Endothelial cell of umbilical vein (primary cell): ENCODE data around the gene MLC1. TPM values are rescaled to one million over a fixed set of nuclear protein-coding genes. Genes with fewer than 3 reads are reported as not detected.

Experiments used
- BruUV-seq: library from RNA; stranded (reverse); fragments of 400-500 nt; replicated peaks from 2 replicates; lab custom pipeline; 2021; lab: Mats Ljungman, UMichigan
- CTCF ChIA-PET: fragments of 300-600, 350-600 bp; sonication (Branson Sonifier 250); formaldehyde crosslinking; loops from one replicate; lab custom pipeline; 2021; ENCODE audit warnings: antibody characterized with exemption, inconsistent platforms; lab: Charles Lee
- POLR2A ChIA-PET: fragments of 300-600, 350-600 bp; sonication (Branson Sonifier 250); formaldehyde crosslinking; loops from one replicate; lab custom pipeline; 2021; ENCODE audit warnings: antibody characterized with exemption, inconsistent platforms; lab: Charles Lee
- DNase-seq: peaks from one replicate; pipeline ENCODE4 v3.0.0-alpha.2; 2011; ENCODE audit warnings: low read depth, low spot score
- FAIRE-seq: peaks from 2 replicates; lab custom pipeline; 2011; peaks lifted over from hg19 to GRCh38; lab: Jason Lieb, UNC
- H2AFZ ChIP-seq: 2 replicates; pipeline ENCODE4 v1.6.0; 2012; ENCODE audit warnings: low read depth, low read length, control low read depth, inconsistent platforms
- H3K27ac ChIP-seq: 2 replicates; pipeline ENCODE4 v1.5.1; 2011; ENCODE audit warnings: low read depth, mild to moderate bottlenecking, control low read depth, low read length, moderate library complexity; ENCODE audit not compliant: insufficient read depth
- H3K27me3 ChIP-seq, 2 experiments: 2 replicates each; pipeline versions ENCODE4 v1.6.0 to v1.6.1; 2011; ENCODE audit warnings: low read length in 2 of 2, mixed read lengths in 1 of 2; ENCODE audit not compliant: control insufficient read depth in 2 of 2, insufficient read depth in 2 of 2
- H3K36me3 ChIP-seq, 2 experiments: 2 replicates in 1 of 2; 3 replicates in 1 of 2; pipeline ENCODE4 v1.5.1; 2011; ENCODE audit warnings: low read length in 2 of 2, mild to moderate bottlenecking in 1 of 2, moderate library complexity in 1 of 2; ENCODE audit not compliant: control insufficient read depth in 2 of 2, insufficient read depth in 2 of 2; ENCODE audit errors: extremely low read depth in 1 of 2
- H3K4me1 ChIP-seq: 3 replicates; pipeline ENCODE4 v1.5.1; 2011; ENCODE audit warnings: mild to moderate bottlenecking, low read length; ENCODE audit not compliant: control insufficient read depth, insufficient read depth; ENCODE audit errors: extremely low read depth
- H3K4me2 ChIP-seq: 2 replicates; pipeline ENCODE4 v1.6.1; 2011; ENCODE audit warnings: low read length, control low read depth, mixed read lengths; ENCODE audit not compliant: insufficient read depth
- H3K4me3 ChIP-seq, 3 experiments: fragments of 200-600 bp in 1 of 3; sonication (generic), shearing (Covaris generic) in 1 of 3; replicated peaks in 1 of 3; 2 replicates each; pipeline ENCODE4 v1.5.1; 2011 to 2016; ENCODE audit warnings: control low read depth in 3 of 3, low read length in 3 of 3, mild to moderate bottlenecking in 2 of 3, inconsistent platforms in 1 of 3, low read depth in 1 of 3, moderate library complexity in 1 of 3; ENCODE audit not compliant: insufficient read depth in 1 of 3
- H3K79me2 ChIP-seq: 2 replicates; pipeline ENCODE4 v1.6.0; 2012; ENCODE audit warnings: low read length, inconsistent platforms; ENCODE audit not compliant: control insufficient read depth, insufficient read depth
- H3K9ac ChIP-seq: replicated peaks from 2 replicates; pipeline ENCODE3; 2011; ENCODE audit warnings: low read length, control low read depth; ENCODE audit not compliant: insufficient read depth; ENCODE audit errors: extremely low read depth
- H3K9me1 ChIP-seq: replicated peaks from 3 replicates; pipeline ENCODE4 v1.6.0; 2011; ENCODE audit warnings: mild to moderate bottlenecking, low read length; ENCODE audit not compliant: control insufficient read depth, insufficient read depth; ENCODE audit errors: extremely low read depth
- H3K9me3 ChIP-seq: replicated peaks from 2 replicates; pipeline ENCODE4 v1.5.1; 2012; ENCODE audit warnings: low read length, inconsistent platforms; ENCODE audit not compliant: control insufficient read depth, insufficient read depth
- H4K20me1 ChIP-seq: replicated peaks from 2 replicates; pipeline ENCODE3; 2011; ENCODE audit warnings: mild to moderate bottlenecking, low read length; ENCODE audit not compliant: control insufficient read depth, insufficient read depth; ENCODE audit errors: extremely low read depth
- EZH2 ChIP-seq: IDR thresholded peaks from 2 replicates; pipeline ENCODE4 v1.6.1; 2012; ENCODE audit warnings: borderline replicate concordance, low read depth, mild to moderate bottlenecking, moderate library complexity, low read length, inconsistent platforms; ENCODE audit not compliant: severe bottlenecking
- FOS ChIP-seq: IDR thresholded peaks from 2 replicates; pipeline ENCODE4 v1.6.1; 2011; ENCODE audit warnings: mild to moderate bottlenecking, low read length, moderate library complexity, borderline replicate concordance; ENCODE audit not compliant: insufficient read depth
- GATA2 ChIP-seq: IDR thresholded peaks from 2 replicates; pipeline ENCODE4 v1.7.0; 2011; ENCODE audit warnings: low read depth, mild to moderate bottlenecking, moderate library complexity, mixed read lengths, low read length; ENCODE audit not compliant: insufficient read length, insufficient read depth
- JUN ChIP-seq: IDR thresholded peaks from 2 replicates; pipeline ENCODE4 v1.6.1; 2011; ENCODE audit warnings: borderline replicate concordance, low read depth; ENCODE audit not compliant: insufficient read length, insufficient read depth
- MYC ChIP-seq: IDR thresholded peaks from one replicate; pipeline ENCODE4 v1.6.1; 2011; ENCODE audit warnings: mild to moderate bottlenecking, low read depth, low read length
- POLR2A ChIP-seq: IDR thresholded peaks from 2 replicates; pipeline ENCODE4 v1.6.1; 2012; ENCODE audit warnings: low read depth, mild to moderate bottlenecking, control low read depth, low read length
- POLR2AphosphoS5 ChIP-seq: IDR thresholded peaks from 2 replicates; pipeline ENCODE4 v1.6.1; 2012; ENCODE audit warnings: low read depth, mild to moderate bottlenecking, control low read depth, low read length, moderate library complexity; ENCODE audit not compliant: insufficient read depth
- dilution Hi-C: fragments of 300-500 bp; cut with MboI; formaldehyde crosslinking; loops from one replicate; pipeline ENCODE4 v1.15.0; 2019; ENCODE audit warnings: low sequenced_read_pairs; ENCODE audit not compliant: extremely low pct_ligation_motif_present
- intact Hi-C: fragments of 100-400 bp; cut with micrococcal nuclease; formaldehyde crosslinking; loops from one replicate; pipeline ENCODE4 v1.10.0; 2022
- polyA plus RNA-seq, 4 experiments: library from polyadenylated mRNA; depleted of rRNA in 3 of 4; stranded (reverse) in 3 of 4; unstranded in 1 of 4; fragments of >200 nt; gene quantifications; 2 replicates each; pipeline versions ENCODE4 v1.2.1 to v1.2.3, GENCODE V29; 2011 to 2012; ENCODE audit warnings: missing spikeins in 1 of 4
- total RNA-seq: library from RNA; stranded (reverse); gene quantifications from 2 replicates; pipeline ENCODE4 v1.2.3, GENCODE V29; 2021
- TF ChIP-seq, protein P1 (sequence below), 2 donors: IDR thresholded peaks; 1 replicate in 1 of 2; 2 replicates in 1 of 2; pipeline ENCODE4 v1.5.1; 2011; ENCODE audit warnings: low read length in 2 of 2, mild to moderate bottlenecking in 2 of 2, moderate library complexity in 2 of 2, control low read depth in 1 of 2, inconsistent platforms in 1 of 2, low read depth in 1 of 2; ENCODE audit not compliant: insufficient read depth in 1 of 2; ENCODE audit errors: extremely low read depth in 1 of 2
- TF ChIP-seq, protein P2 (sequence below): IDR thresholded peaks from 2 replicates; pipeline ENCODE4 v1.6.1; 2011; ENCODE audit not compliant: insufficient read depth, insufficient read length

MLC1 gene
- total and polyA plus RNA-seq, 2 donors (not counting 3 experiments of a cell fraction or from before 2014, with no cell fraction given): not detected

DNA sequence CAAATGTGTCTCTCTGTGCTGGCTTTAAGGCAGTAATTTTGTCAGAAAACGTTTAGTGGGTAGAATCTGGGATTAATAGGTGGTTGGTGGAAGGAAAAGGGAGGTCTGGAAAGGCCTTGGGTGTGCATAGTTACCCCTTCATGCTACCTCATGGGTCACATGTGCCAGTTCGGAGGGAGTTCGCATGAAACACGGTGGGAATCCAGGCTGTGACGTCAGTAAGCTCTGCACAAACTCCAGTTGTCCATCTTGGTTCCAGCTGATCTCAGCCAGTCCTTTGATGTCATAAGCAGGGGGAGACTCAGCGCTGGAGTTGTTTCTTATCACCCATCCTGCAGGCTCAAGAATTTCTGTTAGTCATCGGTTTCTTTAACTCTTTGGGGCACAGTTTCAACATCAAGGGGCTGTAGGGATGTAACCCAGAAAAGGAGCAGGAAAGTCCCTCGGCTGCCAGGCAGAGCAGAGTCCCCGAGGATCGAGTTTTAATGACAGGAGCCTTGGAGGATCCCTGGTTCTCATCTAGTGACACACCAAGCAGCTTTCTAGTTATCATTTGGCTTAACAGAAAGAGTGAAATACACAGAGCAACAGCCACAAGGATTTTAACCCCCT is 33.4 kb upstream of the MLC1 start:
- intact Hi-C loops (no loop called here), dilution Hi-C loops (no loop called here)
- H3K79me2 ChIP-seq: peaks cover 31% of the 10 kb centered on the region
- H4K20me1 ChIP-seq: no peaks in the 10 kb centered on the region
- BruUV-seq: no TSS peak
- H3K4me1 ChIP-seq: peaks cover 57% of the 10 kb centered on the region
- ChIA-PET POLR2A (interaction anchor here (1.0 kb wide), 1 partner anchor 14 kb away, joined by 4 read pairs; no protein-coding TSS in a partner anchor), CTCF (interaction anchor here (1.2 to 2.5 kb wide), 6 partner anchors 9 to 88 kb away, joined by 3 to 10 read pairs (median 4); no protein-coding TSS in a partner anchor)
- H3K27me3 ChIP-seq: no peaks in the 10 kb centered on the region
- FAIRE-seq (peak; percentile 99), DNase-seq (peak; percentile 98)
- TF ChIP-seq FOS (peak; percentile 58), GATA2 (peak; percentile 81), EZH2 (no peak), POLR2AphosphoS5 (peak; percentile 83), JUN (peak; percentile 77), MYC (no peak), POLR2A (peak; percentile 75)
- TF ChIP-seq, protein P1, sequence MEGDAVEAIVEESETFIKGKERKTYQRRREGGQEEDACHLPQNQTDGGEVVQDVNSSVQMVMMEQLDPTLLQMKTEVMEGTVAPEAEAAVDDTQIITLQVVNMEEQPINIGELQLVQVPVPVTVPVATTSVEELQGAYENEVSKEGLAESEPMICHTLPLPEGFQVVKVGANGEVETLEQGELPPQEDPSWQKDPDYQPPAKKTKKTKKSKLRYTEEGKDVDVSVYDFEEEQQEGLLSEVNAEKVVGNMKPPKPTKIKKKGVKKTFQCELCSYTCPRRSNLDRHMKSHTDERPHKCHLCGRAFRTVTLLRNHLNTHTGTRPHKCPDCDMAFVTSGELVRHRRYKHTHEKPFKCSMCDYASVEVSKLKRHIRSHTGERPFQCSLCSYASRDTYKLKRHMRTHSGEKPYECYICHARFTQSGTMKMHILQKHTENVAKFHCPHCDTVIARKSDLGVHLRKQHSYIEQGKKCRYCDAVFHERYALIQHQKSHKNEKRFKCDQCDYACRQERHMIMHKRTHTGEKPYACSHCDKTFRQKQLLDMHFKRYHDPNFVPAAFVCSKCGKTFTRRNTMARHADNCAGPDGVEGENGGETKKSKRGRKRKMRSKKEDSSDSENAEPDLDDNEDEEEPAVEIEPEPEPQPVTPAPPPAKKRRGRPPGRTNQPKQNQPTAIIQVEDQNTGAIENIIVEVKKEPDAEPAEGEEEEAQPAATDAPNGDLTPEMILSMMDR (IDR thresholded peaks at IDR 0.05; ENCODE audit: extremely low read depth in 1 of 2, insufficient read depth in 1 of 2, low read depth in 1 of 2, low read length in 2 of 2): no peak
- TF ChIP-seq, protein P2, sequence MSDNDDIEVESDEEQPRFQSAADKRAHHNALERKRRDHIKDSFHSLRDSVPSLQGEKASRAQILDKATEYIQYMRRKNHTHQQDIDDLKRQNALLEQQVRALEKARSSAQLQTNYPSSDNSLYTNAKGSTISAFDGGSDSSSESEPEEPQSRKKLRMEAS: peak; percentile 87
- no peaks in the 10 kb centered on the region for H3K9me1 ChIP-seq
- peak overlapping the region; percentile 70 for H3K9ac ChIP-seq
- no peaks in the 10 kb centered on the region for H3K9me3 ChIP-seq
- H3K4me3 ChIP-seq: no peak overlapping the region
- peak overlapping the region; percentile 37 for H3K4me2 ChIP-seq
- H2AFZ ChIP-seq: no peak overlapping the region
- peaks cover 3 to 9% of the 10 kb centered on the region in 2 experiments for H3K36me3 ChIP-seq
- peak overlapping the region; percentile 93 for H3K27ac ChIP-seq
